ENCODE data around the gene SLMAP. TPM values are rescaled to one million over a fixed set of nuclear protein-coding genes. Genes with fewer than 3 reads are reported as not detected.
A peak's percentile ranks its signal among the peaks of the same experiment; 100 is the strongest.

SLMAP gene
- total RNA-seq, 5 donors from 2014 or later (not counting 1 experiment from before 2014, with no cell fraction given): 57.4 to 78.8 (median 72.3) TPM

DNA sequence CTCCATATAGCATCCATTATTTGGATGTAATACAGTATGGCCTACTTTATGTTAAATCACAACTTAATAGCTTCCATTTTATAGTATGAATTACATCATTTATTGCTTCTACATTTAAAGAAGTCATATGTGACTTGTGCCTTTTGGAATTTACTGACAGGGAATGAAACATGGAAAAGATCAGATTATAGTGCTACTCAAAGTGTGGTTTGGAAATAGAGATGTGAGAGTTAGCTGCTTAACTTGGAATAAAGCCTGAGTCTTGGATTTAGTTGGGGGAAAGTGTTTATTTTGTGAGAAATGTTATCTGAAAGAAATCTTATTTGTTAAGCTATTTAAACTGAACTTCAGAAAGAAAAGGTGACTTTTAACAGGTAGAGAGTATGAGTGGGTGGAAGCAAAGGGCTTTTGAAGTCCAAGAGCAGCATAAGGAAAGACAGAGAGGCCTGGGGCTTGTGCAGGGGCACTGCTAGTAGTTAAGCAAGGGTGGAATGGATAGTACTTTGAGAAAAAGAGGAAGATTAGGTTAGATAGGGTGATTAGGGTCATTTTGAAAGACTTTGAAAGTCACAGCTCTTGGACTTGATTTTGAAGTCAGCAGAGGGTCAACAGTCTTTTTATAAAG lies 60.5 kb downstream of the SLMAP start:
- DNase-seq (no peak), ATAC-seq (replicated peaks in 1 of 4) (no peak)
- H3K36me3 ChIP-seq (ENCODE audit: control insufficient read depth in 2 of 2, extremely low read depth in 1 of 2, insufficient read depth in 1 of 2, low read length in 1 of 2): no peaks in the 10 kb centered on the region
- H3K27me3 ChIP-seq (replicated peaks in 1 of 2; ENCODE audit: control insufficient read depth in 2 of 2, extremely low read depth in 1 of 2, insufficient read depth in 2 of 2, low read length in 1 of 2): no peaks in the 10 kb centered on the region
- H3K4me1 Mint-ChIP-seq: peaks cover 41 to 51% (median 47%) of the 10 kb centered on the region in 3 donors
- H3K4me3 Mint-ChIP-seq: peak overlapping the region in 1 of 3 donors; percentile 11
- H3K27ac ChIP-seq (ENCODE audit: low read length): no peak overlapping the region
- no peak overlapping the region for H3K4me3 ChIP-seq (ENCODE audit: control insufficient read depth in 1 of 2, extremely low read depth in 1 of 2, low read length in 1 of 2)
- no peaks in the 10 kb centered on the region for H3K27me3 Mint-ChIP-seq
- H3K4me1 ChIP-seq (ENCODE audit: control insufficient read depth in 1 of 2, extremely low read depth in 1 of 2, insufficient read depth in 2 of 2, low read length in 2 of 2): peaks cover 19 to 28% of the 10 kb centered on the region in 2 experiments
- ChIA-PET POLR2A (no interaction called here), CTCF (interaction anchor here (0.7 to 1.4 kb wide), 2 partner anchors 13 to 419 kb away, joined by 3 read pairs; no protein-coding TSS in a partner anchor)
- peaks cover 6% of the 10 kb centered on the region for H3K36me3 Mint-ChIP-seq
- peak overlapping the region in 1 of 2 donors; percentile 1 for H3K27ac Mint-ChIP-seq
- H3K9me3 Mint-ChIP-seq: peaks cover 0 to 5% (median 4%) of the 10 kb centered on the region in 3 donors
- H3K9me3 ChIP-seq: no peaks in the 10 kb centered on the region

DNA sequence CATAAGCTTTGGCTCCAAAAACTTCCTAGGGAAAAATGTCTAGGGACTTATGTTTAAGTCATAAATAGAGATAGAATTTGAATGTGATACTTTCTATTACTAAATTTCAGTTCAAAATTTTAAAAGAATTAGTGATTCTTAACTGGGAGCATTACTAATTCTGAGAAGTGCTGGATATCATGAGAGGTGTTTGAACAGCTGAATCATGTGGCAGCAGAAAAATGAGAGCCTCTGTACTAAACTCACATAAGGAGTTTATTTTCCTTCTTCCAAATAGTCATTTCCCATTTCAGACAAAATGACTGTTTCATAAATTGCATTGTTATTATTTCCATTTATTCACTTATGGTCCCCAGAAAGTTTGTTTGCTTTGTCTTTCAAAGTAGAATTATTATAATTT lies 62.7 kb downstream of the SLMAP start:
- Histone ChIP-seq H3K27me3 (replicated peaks in 1 of 2; ENCODE audit: control insufficient read depth in 2 of 2, extremely low read depth in 1 of 2, insufficient read depth in 2 of 2, low read length in 1 of 2) (no peaks in the 10 kb centered on the region), H3K27ac (ENCODE audit: low read length) (no peak overlapping the region), H3K36me3 (ENCODE audit: control insufficient read depth in 2 of 2, extremely low read depth in 1 of 2, insufficient read depth in 1 of 2, low read length in 1 of 2) (no peaks in the 10 kb centered on the region), H3K4me3 (ENCODE audit: control insufficient read depth in 1 of 2, extremely low read depth in 1 of 2, low read length in 1 of 2) (no peak overlapping the region), H3K4me1 (ENCODE audit: control insufficient read depth in 1 of 2, extremely low read depth in 1 of 2, insufficient read depth in 2 of 2, low read length in 2 of 2) (peaks cover 19 to 28% of the 10 kb centered on the region in 2 experiments), H3K9me3 (no peaks in the 10 kb centered on the region)
- ATAC-seq (replicated peaks in 1 of 4) (no peak), DNase-seq (no peak)
- H3K27me3 Mint-ChIP-seq: no peaks in the 10 kb centered on the region
- no peak overlapping the region for H3K4me3 Mint-ChIP-seq
- peaks cover 43 to 52% (median 50%) of the 10 kb centered on the region in 3 donors for H3K4me1 Mint-ChIP-seq
- ChIA-PET POLR2A (no interaction called here), CTCF (no interaction called here)
- H3K9me3 Mint-ChIP-seq: no peaks in the 10 kb centered on the region
- no peak overlapping the region for H3K27ac Mint-ChIP-seq
- H3K36me3 Mint-ChIP-seq: peaks cover 3% of the 10 kb centered on the region

DNA sequence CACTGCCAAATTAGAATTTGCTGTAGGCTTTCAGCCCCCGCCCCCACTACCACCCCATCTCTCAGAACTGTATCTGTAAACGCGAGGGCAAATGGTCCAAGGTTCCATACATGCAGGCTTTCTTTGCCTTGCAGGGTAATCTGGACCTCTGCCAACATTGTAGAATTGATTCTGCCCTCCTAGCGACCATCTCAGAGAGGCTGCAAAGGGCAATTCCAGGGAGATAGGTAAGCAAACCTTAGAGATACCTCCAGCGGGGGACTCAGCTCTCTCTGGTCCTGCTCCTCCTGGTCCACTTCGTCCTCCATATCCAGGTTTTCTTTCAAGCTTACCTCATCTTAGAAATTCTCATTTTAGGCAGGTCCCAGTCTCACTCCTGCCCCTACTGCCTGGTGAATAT lies 64.4 kb downstream of the SLMAP start:
- DNase-seq: no peak
- H3K27ac Mint-ChIP-seq: no peak overlapping the region
- Histone ChIP-seq H3K27ac (ENCODE audit: low read length) (no peak overlapping the region), H3K36me3 (ENCODE audit: control insufficient read depth in 2 of 2, extremely low read depth in 1 of 2, insufficient read depth in 1 of 2, low read length in 1 of 2) (no peaks in the 10 kb centered on the region), H3K27me3 (replicated peaks in 1 of 2; ENCODE audit: control insufficient read depth in 2 of 2, extremely low read depth in 1 of 2, insufficient read depth in 2 of 2, low read length in 1 of 2) (no peaks in the 10 kb centered on the region), H3K4me3 (ENCODE audit: control insufficient read depth in 1 of 2, extremely low read depth in 1 of 2, low read length in 1 of 2) (no peak overlapping the region), H3K9me3 (no peaks in the 10 kb centered on the region), H3K4me1 (ENCODE audit: control insufficient read depth in 1 of 2, extremely low read depth in 1 of 2, insufficient read depth in 2 of 2, low read length in 2 of 2) (peaks cover 5 to 16% of the 10 kb centered on the region in 2 experiments)
- ATAC-seq (replicated peaks in 1 of 4): no peak
- no peaks in the 10 kb centered on the region for H3K27me3 Mint-ChIP-seq
- 88% methylated on average over 2 of the region's 6 CpGs for WGBS (ENCODE audit: insufficient coverage)
- no peak overlapping the region for H3K4me3 Mint-ChIP-seq
- no peaks in the 10 kb centered on the region for H3K9me3 Mint-ChIP-seq
- peaks cover 3% of the 10 kb centered on the region for H3K36me3 Mint-ChIP-seq
- peaks cover 33 to 52% (median 41%) of the 10 kb centered on the region in 3 donors for H3K4me1 Mint-ChIP-seq
- ChIA-PET CTCF (no interaction called here), POLR2A (no interaction called here)

DNA sequence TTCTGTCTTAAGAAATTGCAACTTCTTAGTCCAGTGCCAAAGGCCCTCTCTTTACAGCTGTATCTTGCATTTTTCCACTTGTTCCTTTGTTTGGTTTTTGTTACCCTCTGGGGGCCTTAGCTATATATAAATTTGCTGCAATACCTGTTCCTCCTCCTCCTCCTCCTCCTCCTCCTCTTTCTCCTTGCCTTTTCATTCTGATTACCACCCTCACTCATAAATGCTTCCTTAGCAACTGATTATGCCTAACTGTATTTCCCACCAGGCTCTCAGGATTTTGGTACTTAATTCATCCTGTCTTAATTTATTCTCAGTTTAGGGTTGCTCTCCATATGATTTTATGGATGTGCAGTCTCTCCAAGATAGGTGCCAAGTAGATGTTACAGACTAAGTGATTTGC lies 65.7 kb downstream of the SLMAP start:
- Histone ChIP-seq H3K9me3 (no peaks in the 10 kb centered on the region), H3K27me3 (replicated peaks in 1 of 2; ENCODE audit: control insufficient read depth in 2 of 2, extremely low read depth in 1 of 2, insufficient read depth in 2 of 2, low read length in 1 of 2) (no peaks in the 10 kb centered on the region), H3K4me3 (ENCODE audit: control insufficient read depth in 1 of 2, extremely low read depth in 1 of 2, low read length in 1 of 2) (no peak overlapping the region), H3K36me3 (ENCODE audit: control insufficient read depth in 2 of 2, extremely low read depth in 1 of 2, insufficient read depth in 1 of 2, low read length in 1 of 2) (no peaks in the 10 kb centered on the region), H3K27ac (ENCODE audit: low read length) (no peak overlapping the region), H3K4me1 (ENCODE audit: control insufficient read depth in 1 of 2, extremely low read depth in 1 of 2, insufficient read depth in 2 of 2, low read length in 2 of 2) (peaks cover under 1 to 9% of the 10 kb centered on the region in 2 experiments)
- Mint-ChIP-seq H3K27ac (no peak overlapping the region), H3K27me3 (no peaks in the 10 kb centered on the region), H3K4me3 (no peak overlapping the region), H3K36me3 (peaks cover 3% of the 10 kb centered on the region), H3K4me1 (peaks cover 32 to 53% (median 40%) of the 10 kb centered on the region in 3 donors), H3K9me3 (no peaks in the 10 kb centered on the region)
- CTCF ChIA-PET: no interaction called here
- POLR2A ChIA-PET: no interaction called here
- DNase-seq (no peak), ATAC-seq (replicated peaks in 1 of 4) (no peak)

DNA sequence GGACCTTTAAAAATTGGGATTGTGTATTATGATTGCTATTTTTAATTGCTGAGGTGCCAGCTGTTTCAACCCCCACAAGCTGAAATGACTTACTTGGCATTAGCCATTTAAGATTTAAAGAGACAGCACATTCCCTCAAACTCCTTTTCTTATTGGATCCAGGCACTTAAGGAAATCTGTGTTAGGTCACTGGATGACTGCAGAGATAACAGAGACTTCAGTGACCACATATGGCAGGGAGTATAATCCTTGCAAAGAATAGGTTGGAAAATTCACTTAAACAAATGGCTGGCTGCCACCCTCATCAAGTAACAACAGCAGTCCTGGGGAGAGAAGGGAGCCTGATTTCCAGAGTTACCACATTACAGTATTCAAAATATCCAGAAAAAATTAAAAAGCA lies 66.6 kb downstream of the SLMAP start:
- Histone ChIP-seq H3K27me3 (replicated peaks in 1 of 2; ENCODE audit: control insufficient read depth in 2 of 2, extremely low read depth in 1 of 2, insufficient read depth in 2 of 2, low read length in 1 of 2) (no peaks in the 10 kb centered on the region), H3K4me1 (ENCODE audit: control insufficient read depth in 1 of 2, extremely low read depth in 1 of 2, insufficient read depth in 2 of 2, low read length in 2 of 2) (peaks cover 0 to 2% of the 10 kb centered on the region in 2 experiments), H3K27ac (ENCODE audit: low read length) (no peak overlapping the region), H3K4me3 (ENCODE audit: control insufficient read depth in 1 of 2, extremely low read depth in 1 of 2, low read length in 1 of 2) (no peak overlapping the region), H3K9me3 (no peaks in the 10 kb centered on the region), H3K36me3 (ENCODE audit: control insufficient read depth in 2 of 2, extremely low read depth in 1 of 2, insufficient read depth in 1 of 2, low read length in 1 of 2) (no peaks in the 10 kb centered on the region)
- ChIA-PET POLR2A (no interaction called here), CTCF (no interaction called here)
- Mint-ChIP-seq H3K4me3 (no peak overlapping the region), H3K36me3 (peaks cover 3% of the 10 kb centered on the region), H3K27ac (peak overlapping the region in 1 of 2 donors; percentile 18), H3K27me3 (no peaks in the 10 kb centered on the region), H3K9me3 (no peaks in the 10 kb centered on the region), H3K4me1 (peaks cover 26 to 52% (median 37%) of the 10 kb centered on the region in 3 donors)
- ATAC-seq (replicated peaks in 1 of 4) (no peak), DNase-seq (no peak)

DNA sequence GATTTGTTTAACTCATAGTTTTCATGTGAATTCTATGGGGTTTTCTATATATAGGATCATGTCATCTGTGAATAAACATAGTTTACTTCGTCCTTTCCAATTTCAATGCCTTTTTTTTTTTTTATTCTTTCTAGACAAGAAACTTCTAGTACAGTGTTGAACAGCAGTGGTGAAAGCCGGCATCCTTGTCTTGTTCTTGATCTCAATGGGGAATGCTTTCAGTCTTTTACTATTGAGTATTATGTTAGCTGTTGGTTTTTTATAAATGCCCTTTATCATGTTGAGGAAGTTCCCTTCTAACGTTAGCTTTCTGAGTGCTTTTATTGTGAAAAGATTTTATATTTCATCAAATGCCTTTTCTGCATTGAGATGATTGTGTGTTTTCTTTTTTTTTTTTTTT lies 69.0 kb downstream of the SLMAP start:
- Mint-ChIP-seq H3K36me3 (peaks cover 3% of the 10 kb centered on the region), H3K27me3 (no peaks in the 10 kb centered on the region), H3K4me3 (no peak overlapping the region), H3K9me3 (no peaks in the 10 kb centered on the region), H3K27ac (peak overlapping the region in 1 of 2 donors; percentile 43), H3K4me1 (peaks cover 20 to 46% (median 31%) of the 10 kb centered on the region in 3 donors)
- Histone ChIP-seq H3K9me3 (no peaks in the 10 kb centered on the region), H3K36me3 (ENCODE audit: control insufficient read depth in 2 of 2, extremely low read depth in 1 of 2, insufficient read depth in 1 of 2, low read length in 1 of 2) (no peaks in the 10 kb centered on the region), H3K4me1 (ENCODE audit: control insufficient read depth in 1 of 2, extremely low read depth in 1 of 2, insufficient read depth in 2 of 2, low read length in 2 of 2) (peaks cover 0 to 2% of the 10 kb centered on the region in 2 experiments), H3K4me3 (ENCODE audit: control insufficient read depth in 1 of 2, extremely low read depth in 1 of 2, low read length in 1 of 2) (no peak overlapping the region), H3K27ac (ENCODE audit: low read length) (no peak overlapping the region), H3K27me3 (replicated peaks in 1 of 2; ENCODE audit: control insufficient read depth in 2 of 2, extremely low read depth in 1 of 2, insufficient read depth in 2 of 2, low read length in 1 of 2) (no peaks in the 10 kb centered on the region)
- CTCF ChIA-PET: interaction anchor here (0.7 kb wide), 3 partner anchors 13 to 57 kb away, joined by 3 read pairs; no protein-coding TSS in a partner anchor
- WGBS (ENCODE audit: insufficient coverage): no CpG with 5 or more reads among the region's 3 CpGs
- ATAC-seq (replicated peaks in 1 of 4): no peak
- DNase-seq: no peak
- POLR2A ChIA-PET: interaction anchor here in 1 of 2 donors (0.7 kb wide), 1 partner anchor 343 kb away, joined by 5 read pairs; no protein-coding TSS in a partner anchor

Measured in T-cell (primary cell).